HepG2 (cell line): ENCODE results near the gene LRTM2. TPM values are rescaled to one million over a fixed set of nuclear protein-coding genes. Genes with fewer than 3 reads are reported as not detected.

Experiments used
- ATAC-seq: fragments of 200-7000 bp; cut with Tn5 transposase; 3 replicates; pipeline ENCODE4 v1.9.1; 2020; ENCODE audit warnings: mild to moderate bottlenecking, moderate library complexity
- BruUV-seq: library from RNA; stranded (reverse); fragments of 400-500 nt; replicated peaks from 2 replicates; lab custom pipeline; 2021; lab: Mats Ljungman, UMichigan
- CTCF ChIA-PET: fragments of 300-600 bp; formaldehyde crosslinking; extraction: SDS; loops from one replicate; lab custom pipeline; 2021; ENCODE audit warnings: low total read pairs, inconsistent platforms, low intra/inter-chr PET ratio; lab: Yijun Ruan, JAX
- POLR2A ChIA-PET: fragments of 350-600 bp; sonication (Branson Sonifier 250); formaldehyde crosslinking; loops from one replicate; lab custom pipeline; 2020; ENCODE audit warnings: antibody characterized with exemption, inconsistent platforms; lab: Yijun Ruan, JAX
- DNase-seq: peaks from one replicate; pipeline ENCODE4 v3.0.0-alpha.2; 2015; ENCODE audit warnings: low spot score
- FAIRE-seq: peaks from 3 replicates; lab custom pipeline; 2011; peaks lifted over from hg19 to GRCh38; lab: Jason Lieb, UNC
- H2AFZ ChIP-seq: one replicate; pipeline ENCODE4 v1.6.1; 2011; ENCODE audit warnings: low read length, inconsistent platforms
- H3K27ac ChIP-seq: fragments of 300-600 bp; 3 replicates; pipeline ENCODE4 v1.8.0; 2011; ENCODE audit warnings: mixed run types, mild to moderate bottlenecking, mixed read lengths, low read length, inconsistent platforms; ENCODE audit not compliant: insufficient read depth; ENCODE audit errors: extremely low read length
- H3K27me3 ChIP-seq, 2 experiments: fragments of 200-600 bp in 1 of 2; 2 replicates in 1 of 2; 3 replicates in 1 of 2; pipeline versions ENCODE4 v1.6.0 to v1.8.0; 2011; ENCODE audit warnings: low read length in 2 of 2, mild to moderate bottlenecking in 2 of 2, moderate library complexity in 2 of 2, inconsistent platforms in 1 of 2; ENCODE audit not compliant: insufficient read depth in 2 of 2, control insufficient read depth in 1 of 2
- H3K36me3 ChIP-seq, 2 experiments: fragments of 200-600 bp in 1 of 2; replicated peaks in 1 of 2; 2 replicates in 1 of 2; 3 replicates in 1 of 2; pipeline versions ENCODE4 v1.5.1 to v1.8.0; 2011; ENCODE audit warnings: low read length in 2 of 2, inconsistent platforms in 1 of 2; ENCODE audit not compliant: insufficient read depth in 2 of 2, control insufficient read depth in 1 of 2
- H3K4me1 ChIP-seq: 2 replicates; pipeline ENCODE4 v1.5.1; 2012; ENCODE audit warnings: low read length, inconsistent platforms; ENCODE audit not compliant: insufficient read depth
- H3K4me2 ChIP-seq: 2 replicates; pipeline ENCODE4 v1.6.0; 2011; ENCODE audit warnings: low read depth, low read length, inconsistent platforms
- H3K4me3 ChIP-seq, 3 experiments: fragments of 200-600 bp in 1 of 3; sonication (generic), shearing (Covaris generic) in 1 of 3; replicated peaks in 1 of 3; 2 replicates each; pipeline ENCODE4 v1.5.1; 2011 to 2016; ENCODE audit warnings: low read length in 3 of 3, inconsistent platforms in 2 of 3, low read depth in 2 of 3, mild to moderate bottlenecking in 2 of 3, control low read depth in 1 of 3, mixed read lengths in 1 of 3; ENCODE audit not compliant: insufficient read depth in 1 of 3
- H3K79me2 ChIP-seq: one replicate; pipeline ENCODE4 v1.6.1; 2011; ENCODE audit warnings: low read length, inconsistent platforms; ENCODE audit not compliant: insufficient read depth
- H3K9ac ChIP-seq: 2 replicates; pipeline ENCODE4 v1.6.0; 2011; ENCODE audit warnings: mild to moderate bottlenecking, low read depth, low read length, inconsistent platforms; ENCODE audit not compliant: insufficient read depth
- H3K9me3 ChIP-seq: 2 replicates; pipeline ENCODE4 v1.5.1; 2012; ENCODE audit warnings: mild to moderate bottlenecking, low read length
- H4K20me1 ChIP-seq: 2 replicates; pipeline ENCODE4 v1.6.0; 2011; ENCODE audit warnings: inconsistent platforms, mild to moderate bottlenecking, low read length, moderate library complexity; ENCODE audit not compliant: insufficient read depth
- AKNA ChIP-seq: sonication (generic); formaldehyde crosslinking; IDR thresholded peaks from 2 replicates; pipeline ENCODE4 v1.4.0; 2020; ENCODE audit warnings: missing genetic modification reagents, borderline replicate concordance
- ATF6 ChIP-seq: sonication (generic); formaldehyde crosslinking; conservative IDR thresholded peaks from 2 replicates; pipeline ENCODE4 v1.4.0; 2020; ENCODE audit warnings: missing genetic modification reagents
- HDAC6 ChIP-seq: fragments of 200-600 bp; sonication (generic); IDR thresholded peaks from 2 replicates; pipeline ENCODE4 v1.7.0; 2017; ENCODE audit warnings: mild to moderate bottlenecking, antibody characterized with exemption, low read length, low read depth
- PHF8 ChIP-seq: sonication (generic); formaldehyde crosslinking; IDR thresholded peaks from 2 replicates; pipeline ENCODE4 v1.5.0; 2020; ENCODE audit warnings: missing genetic modification reagents
- POGZ ChIP-seq: sonication (generic); formaldehyde crosslinking; IDR thresholded peaks from 2 replicates; pipeline ENCODE4 v1.4.0; 2020; ENCODE audit warnings: mild to moderate bottlenecking, missing genetic modification reagents
- TBP ChIP-seq: sonication (generic); formaldehyde crosslinking; IDR thresholded peaks from 2 replicates; pipeline ENCODE4 v1.5.0; 2020; ENCODE audit warnings: missing genetic modification reagents
- ZFX ChIP-seq: sonication (generic); formaldehyde crosslinking; IDR thresholded peaks from 2 replicates; pipeline ENCODE4 v1.4.0; 2020; ENCODE audit warnings: mild to moderate bottlenecking, low read depth, missing genetic modification reagents, moderate library complexity
- ZHX1 ChIP-seq: sonication (generic); formaldehyde crosslinking; IDR thresholded peaks from 2 replicates; pipeline ENCODE4 v1.8.1; 2022; ENCODE audit warnings: low read depth, mild to moderate bottlenecking, missing genetic modification reagents
- ZNF230 ChIP-seq: sonication (generic); formaldehyde crosslinking; IDR thresholded peaks from 2 replicates; pipeline ENCODE4 v1.4.0; 2020; ENCODE audit warnings: mild to moderate bottlenecking, missing genetic modification reagents
- ZNF24 ChIP-seq: fragments of 450-650 bp; IDR thresholded peaks from 2 replicates; pipeline ENCODE4 v1.6.1; 2017; ENCODE audit warnings: antibody characterized with exemption, mild to moderate bottlenecking
- WGBS: methylation state at CpG from one replicate; pipeline ENCODE4 v1.1.6; 2017; ENCODE audit warnings: low lambda C conversion rate; 5-methylcytosine and 5-hydroxymethylcytosine counted together
- in situ Hi-C: cut with HindIII; loops from 2 replicates; pipeline ENCODE4 v1.10.0; 2017; ENCODE audit warnings: low pct_unique_long_range_greater_than_20kb; ENCODE audit not compliant: extremely low pct_ligation_motif_present
- intact Hi-C: fragments of 100-400 bp; cut with micrococcal nuclease; formaldehyde crosslinking; loops from one replicate; pipeline ENCODE4 v1.10.0; 2022; ENCODE audit not compliant: unreplicated experiment
- polyA plus RNA-seq, 8 experiments: library from polyadenylated mRNA; depleted of rRNA in 3 of 8; stranded (reverse) in 7 of 8; unstranded in 1 of 8; fragments of >200 nt; fragmentation: Illumina TruSeq in 4 of 8; extraction: Trizol in 4 of 8; gene quantifications; 2 replicates each; pipeline versions ENCODE4 v1.2.1 to v1.2.3, GENCODE V29; 2011 to 2016; ENCODE audit warnings: low read depth in 4 of 8, missing spikeins in 1 of 8, mixed read lengths in 1 of 8; ENCODE audit not compliant: insufficient read depth in 1 of 8
- total RNA-seq, 5 experiments: library from RNA; depleted of rRNA; stranded (reverse); fragments of >200 nt; fragmentation: Illumina TruSeq; extraction: Trizol; gene quantifications; 2 replicates each; pipeline ENCODE4 v1.2.3, GENCODE V29; 2016; ENCODE audit warnings: low read depth in 1 of 5
- TF ChIP-seq, protein P1 (sequence below): sonication (generic); formaldehyde crosslinking; IDR thresholded peaks from 2 replicates; pipeline ENCODE4 v1.5.0; 2020; ENCODE audit warnings: missing genetic modification reagents
- TF ChIP-seq, protein P2 (sequence below): sonication (generic); formaldehyde crosslinking; IDR thresholded peaks from 2 replicates; pipeline ENCODE4 v1.9.0; 2022; ENCODE audit warnings: missing genetic modification reagents, mild to moderate bottlenecking, borderline replicate concordance

LRTM2 gene
- total and polyA plus RNA-seq, 2 of the 13 experiments (the other 11 are each of a cell fraction or from before 2014, with no cell fraction given), result 0.09 TPM; not detected in 1

- Histone ChIP-seq H3K4me2 (no peak overlapping the region), H3K4me1 (peaks cover 44% of the 10 kb centered on the region), H4K20me1 (no peaks in the 10 kb centered on the region), H3K27ac (no peak overlapping the region), H3K4me3 (no peak overlapping the region), H3K9me3 (no peaks in the 10 kb centered on the region), H3K79me2 (no peaks in the 10 kb centered on the region), H3K9ac (no peak overlapping the region), H2AFZ (no peak overlapping the region), H3K36me3 (no peaks in the 10 kb centered on the region), H3K27me3 (peaks cover 6 to 50% of the 10 kb centered on the region in 2 experiments; a peak in 4 of 5 replicates)
- FAIRE-seq (no peak), DNase-seq (no peak), ATAC-seq (no peak)
- ChIA-PET CTCF (no interaction called here), POLR2A (no interaction called here)
- in situ Hi-C loops, result no loop called here
- 22% methylated on average over 10 of the region's 10 CpGs for WGBS
- TF ChIP-seq TBP (CRISPR knock-in tag) (no peak), HDAC6 (no peak), ZHX1 (CRISPR knock-in tag) (no peak), ZNF230 (CRISPR knock-in tag) (no peak), PHF8 (no peak), POGZ (CRISPR knock-in tag) (no peak), ATF6 (no peak), ZFX (CRISPR knock-in tag) (no peak), AKNA (CRISPR knock-in tag) (no peak), ZNF24 (no peak)
- TF ChIP-seq, protein P1, sequence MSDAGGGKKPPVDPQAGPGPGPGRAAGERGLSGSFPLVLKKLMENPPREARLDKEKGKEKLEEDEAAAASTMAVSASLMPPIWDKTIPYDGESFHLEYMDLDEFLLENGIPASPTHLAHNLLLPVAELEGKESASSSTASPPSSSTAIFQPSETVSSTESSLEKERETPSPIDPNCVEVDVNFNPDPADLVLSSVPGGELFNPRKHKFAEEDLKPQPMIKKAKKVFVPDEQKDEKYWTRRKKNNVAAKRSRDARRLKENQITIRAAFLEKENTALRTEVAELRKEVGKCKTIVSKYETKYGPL (CRISPR knock-in tag), result no peak
- TF ChIP-seq, protein P2, sequence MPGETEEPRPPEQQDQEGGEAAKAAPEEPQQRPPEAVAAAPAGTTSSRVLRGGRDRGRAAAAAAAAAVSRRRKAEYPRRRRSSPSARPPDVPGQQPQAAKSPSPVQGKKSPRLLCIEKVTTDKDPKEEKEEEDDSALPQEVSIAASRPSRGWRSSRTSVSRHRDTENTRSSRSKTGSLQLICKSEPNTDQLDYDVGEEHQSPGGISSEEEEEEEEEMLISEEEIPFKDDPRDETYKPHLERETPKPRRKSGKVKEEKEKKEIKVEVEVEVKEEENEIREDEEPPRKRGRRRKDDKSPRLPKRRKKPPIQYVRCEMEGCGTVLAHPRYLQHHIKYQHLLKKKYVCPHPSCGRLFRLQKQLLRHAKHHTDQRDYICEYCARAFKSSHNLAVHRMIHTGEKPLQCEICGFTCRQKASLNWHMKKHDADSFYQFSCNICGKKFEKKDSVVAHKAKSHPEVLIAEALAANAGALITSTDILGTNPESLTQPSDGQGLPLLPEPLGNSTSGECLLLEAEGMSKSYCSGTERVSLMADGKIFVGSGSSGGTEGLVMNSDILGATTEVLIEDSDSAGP, result no peak
- intact Hi-C loops, result no loop called here
- no TSS peak for BruUV-seq
Measured at GRCh38 chr12:1833596-1834028, 13.2 kb downstream of the LRTM2 start.
